ENCODE results near the gene SPTBN4.

GRCh38 chr19:40492274-40492673 lies 25.5 kb downstream of the SPTBN4 start:
- TF ChIP-seq CTCF (IDR thresholded peaks at IDR 0.05) (no peak), ZFX (IDR thresholded peaks at IDR 0.05; ENCODE audit: borderline replicate concordance) (no peak)
